ENCODE measurements around the gene NPLOC4. TPM values are rescaled to one million over a fixed set of nuclear protein-coding genes. Genes with fewer than 3 reads are reported as not detected.

The NPLOC4 gene
- total and polyA plus RNA-seq, 2 of the 8 experiments (the other 6 are each of a cell fraction or from before 2014, with no cell fraction given), result 70.7 to 92.7 TPM

DNA sequence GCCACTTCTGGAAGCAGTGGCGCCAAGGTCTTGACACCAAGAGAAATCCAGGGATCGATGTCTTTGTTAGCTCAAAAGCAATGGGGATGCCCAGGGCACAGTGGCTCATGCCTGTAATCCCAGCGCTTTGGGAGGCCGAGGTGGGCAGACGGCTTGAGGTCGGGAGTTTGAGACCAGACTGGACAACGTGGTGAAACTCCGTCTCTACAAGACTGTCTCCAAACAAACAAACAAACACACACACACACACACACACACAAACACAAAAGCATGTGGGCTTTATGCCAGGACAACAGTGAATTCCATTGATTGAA is 62.3 kb downstream of the NPLOC4 start:
- Histone ChIP-seq H3K36me3 (ENCODE audit: control insufficient read depth in 2 of 4, insufficient read depth in 4 of 4, low read length in 3 of 4) (peaks cover 13 to 25% (median 19%) of the 10 kb centered on the region in 4 experiments), H3K56ac (replicated peaks; ENCODE audit: insufficient read length, low read depth, low read length) (no peak overlapping the region), H2BK120ac (replicated peaks; ENCODE audit: low read depth, low read length) (no peak overlapping the region), H3K23ac (ENCODE audit: insufficient read length) (no peak overlapping the region), H2AK5ac (ENCODE audit: low read depth, low read length) (no peak overlapping the region), H4K5ac (ENCODE audit: insufficient read length, low read depth, low read length) (no peak overlapping the region), H3K23me2 (ENCODE audit: low read depth, low read length) (no peaks in the 10 kb centered on the region), H3K4me3 (ENCODE audit: extremely low read depth in 1 of 4, insufficient read depth in 2 of 4, low read depth in 3 of 4, low read length in 4 of 4) (no peak overlapping the region), H3K9ac (replicated peaks in 1 of 4; ENCODE audit: extremely low read depth in 1 of 4, low read depth in 3 of 4, low read length in 3 of 4) (no peak overlapping the region; a peak in 1 of 7 replicates), H4K20me1 (replicated peaks in 1 of 2; ENCODE audit: control insufficient read depth in 1 of 2, insufficient read depth in 2 of 2, low read length in 2 of 2) (peaks cover 11 to 12% of the 10 kb centered on the region in 2 experiments), H2BK5ac (ENCODE audit: low read depth, low read length) (no peak overlapping the region), H2BK15ac (ENCODE audit: low read length) (no peak overlapping the region), H3K18ac (ENCODE audit: extremely low read depth, low read length) (no peak overlapping the region), H3K27me3 (replicated peaks in 1 of 4; ENCODE audit: control insufficient read depth in 3 of 4, extremely low read depth in 1 of 4, insufficient read depth in 3 of 4, low read length in 3 of 4) (no peaks in the 10 kb centered on the region), H2BK20ac (ENCODE audit: low read length) (no peak overlapping the region), H4K8ac (ENCODE audit: extremely low read depth, insufficient read depth, low read length) (no peak overlapping the region), H3K14ac (ENCODE audit: insufficient read length) (no peak overlapping the region), H2BK12ac (ENCODE audit: low read depth, low read length) (no peak overlapping the region), H2AFZ (ENCODE audit: low read length) (no peak overlapping the region), H3K4me1 (replicated peaks in 1 of 4; ENCODE audit: control insufficient read depth in 3 of 4, insufficient read depth in 4 of 4, low read length in 3 of 4) (no peaks in the 10 kb centered on the region), H4K91ac (replicated peaks; ENCODE audit: insufficient read length, low read length) (no peak overlapping the region), H3K27ac (ENCODE audit: low read depth, low read length) (no peak overlapping the region), H3K79me2 (ENCODE audit: control insufficient read depth in 1 of 2, insufficient read depth in 2 of 2, low read length in 2 of 2) (0 out of 4 replicates have a peak, but pooled peaks cover 0 to 2% of the 10 kb centered on the region in 2 experiments), H3K79me1 (ENCODE audit: low read depth, low read length) (peaks cover 6% of the 10 kb centered on the region), H3K9me3 (ENCODE audit: insufficient read depth in 2 of 2, low read depth in 1 of 2, low read length in 1 of 2) (no peaks in the 10 kb centered on the region), H3K4me2 (ENCODE audit: insufficient read depth in 1 of 2, low read depth in 2 of 2, low read length in 2 of 2) (no peak overlapping the region), H3K4ac (replicated peaks; ENCODE audit: insufficient read length, low read depth, low read length) (no peak overlapping the region)
- ChIA-PET POLR2A (ENCODE audit: partially characterized antibody) (no interaction called here), CTCF (ENCODE audit: partially characterized antibody) (interaction anchor here (1.4 kb wide), 1 partner anchor 8 kb away, joined by 3 read pairs; no protein-coding TSS in a partner anchor)
- DNase-seq (ENCODE audit: low read depth in 1 of 2, low spot score in 2 of 2) (no peak), FAIRE-seq (no peak)
- WGBS, 2 experiments (ENCODE audit: extremely low coverage in 1 of 2, insufficient coverage in 1 of 2, insufficient read length in 1 of 2, insufficient replicate concordance in 2 of 2, low coverage in 1 of 2, low lambda C conversion rate in 2 of 2, missing lambda C conversion rate in 1 of 2), result 89% methylated on average over 8 of the region's 8 CpGs; no CpG with 5 or more reads in 1 of the 2 experiments
- no peak for TF ChIP-seq NRF1 (IDR thresholded peaks at IDR 0.05; ENCODE audit: low read depth, low read length)
- TF ChIP-seq TAF1 (IDR thresholded peaks at IDR 0.05; ENCODE audit: low read depth, low read length), result no peak
- no peak for TF ChIP-seq ATF3 (IDR thresholded peaks at IDR 0.05; ENCODE audit: insufficient read depth, low read depth, low read length)
- TF ChIP-seq CTBP2 (IDR thresholded peaks at IDR 0.05; ENCODE audit: borderline replicate concordance, insufficient read depth, insufficient read length, low read length), result no peak
- TF ChIP-seq BRCA1 (IDR thresholded peaks at IDR 0.05; ENCODE audit: low read depth, low read length), result no peak
- no peak for TF ChIP-seq CBX8 (IDR thresholded peaks at IDR 0.05; ENCODE audit: borderline replicate concordance, low read depth, low read length)
- TF ChIP-seq, protein P1, sequence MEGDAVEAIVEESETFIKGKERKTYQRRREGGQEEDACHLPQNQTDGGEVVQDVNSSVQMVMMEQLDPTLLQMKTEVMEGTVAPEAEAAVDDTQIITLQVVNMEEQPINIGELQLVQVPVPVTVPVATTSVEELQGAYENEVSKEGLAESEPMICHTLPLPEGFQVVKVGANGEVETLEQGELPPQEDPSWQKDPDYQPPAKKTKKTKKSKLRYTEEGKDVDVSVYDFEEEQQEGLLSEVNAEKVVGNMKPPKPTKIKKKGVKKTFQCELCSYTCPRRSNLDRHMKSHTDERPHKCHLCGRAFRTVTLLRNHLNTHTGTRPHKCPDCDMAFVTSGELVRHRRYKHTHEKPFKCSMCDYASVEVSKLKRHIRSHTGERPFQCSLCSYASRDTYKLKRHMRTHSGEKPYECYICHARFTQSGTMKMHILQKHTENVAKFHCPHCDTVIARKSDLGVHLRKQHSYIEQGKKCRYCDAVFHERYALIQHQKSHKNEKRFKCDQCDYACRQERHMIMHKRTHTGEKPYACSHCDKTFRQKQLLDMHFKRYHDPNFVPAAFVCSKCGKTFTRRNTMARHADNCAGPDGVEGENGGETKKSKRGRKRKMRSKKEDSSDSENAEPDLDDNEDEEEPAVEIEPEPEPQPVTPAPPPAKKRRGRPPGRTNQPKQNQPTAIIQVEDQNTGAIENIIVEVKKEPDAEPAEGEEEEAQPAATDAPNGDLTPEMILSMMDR (IDR thresholded peaks at IDR 0.05; ENCODE audit: control extremely low read depth in 1 of 3, insufficient read depth in 1 of 3, low read depth in 1 of 3, low read length in 3 of 3), result no peak

All from H1 (cell line).